Measurements from ENCODE around the gene PRKCQ.
"Not testable (repeated sequence)": the region's sequence is repeated elsewhere in the genome, so short reads cannot be mapped to it uniquely, and the experiment has no call there.

PRKCQ gene

DNA sequence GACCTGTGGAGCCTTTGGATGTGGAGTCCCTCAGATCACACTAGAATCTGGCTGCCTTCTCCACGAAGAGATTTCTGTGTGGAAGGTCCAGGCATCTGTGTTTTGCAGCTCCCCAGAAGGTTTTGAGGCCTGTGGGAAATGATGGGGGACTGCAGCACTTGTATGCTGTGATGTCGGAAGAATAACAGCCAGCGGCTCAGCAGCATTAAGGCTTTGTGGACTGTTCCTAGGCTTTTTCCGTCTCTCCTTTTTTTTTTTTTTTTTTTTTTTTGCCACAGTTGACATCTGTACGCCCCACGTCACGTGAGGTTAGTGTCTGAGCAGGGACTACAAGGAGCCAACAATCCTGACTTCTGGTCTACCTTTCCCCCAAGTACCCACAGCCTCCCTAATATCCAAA lies 196.0 kb downstream of the PRKCQ start:
- DNase-seq (ENCODE audit: low read depth), result no peak

DNA sequence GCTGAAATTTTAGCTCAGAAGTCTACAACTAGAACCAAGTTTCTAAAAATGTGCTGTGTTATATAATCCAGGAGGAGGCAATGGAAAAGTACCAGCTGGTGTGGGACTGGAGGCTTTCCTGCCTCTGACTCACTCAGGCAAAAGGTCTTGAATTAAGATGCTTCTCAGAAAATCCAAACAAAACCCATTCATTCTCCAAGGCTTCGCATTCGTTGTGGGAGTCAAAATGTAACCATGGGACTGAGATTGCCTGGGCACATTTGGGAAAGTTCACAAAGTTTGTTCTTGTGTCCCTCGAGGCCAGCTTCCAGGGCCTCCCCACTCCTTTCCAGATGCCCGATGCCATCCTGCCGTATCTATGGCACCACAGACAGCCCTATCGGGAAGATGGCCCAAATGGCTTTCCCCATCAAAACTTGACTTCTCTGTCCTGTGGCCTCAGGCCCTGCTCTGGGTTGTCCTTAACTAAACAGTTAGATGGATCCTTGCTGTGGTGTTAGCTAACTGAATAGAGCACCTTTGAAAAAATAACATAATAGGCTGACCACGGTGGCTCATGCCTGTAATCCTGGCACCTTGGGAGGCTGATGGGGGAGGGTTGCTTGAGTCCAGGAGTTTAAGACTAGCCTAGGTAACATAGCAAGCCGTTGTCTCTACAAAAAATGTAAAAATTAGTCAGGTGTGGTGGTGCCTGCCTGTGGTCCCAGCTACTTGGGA lies 196.8 kb downstream of the PRKCQ start:
- DNase-seq (ENCODE audit: low read depth), result no peak

DNA sequence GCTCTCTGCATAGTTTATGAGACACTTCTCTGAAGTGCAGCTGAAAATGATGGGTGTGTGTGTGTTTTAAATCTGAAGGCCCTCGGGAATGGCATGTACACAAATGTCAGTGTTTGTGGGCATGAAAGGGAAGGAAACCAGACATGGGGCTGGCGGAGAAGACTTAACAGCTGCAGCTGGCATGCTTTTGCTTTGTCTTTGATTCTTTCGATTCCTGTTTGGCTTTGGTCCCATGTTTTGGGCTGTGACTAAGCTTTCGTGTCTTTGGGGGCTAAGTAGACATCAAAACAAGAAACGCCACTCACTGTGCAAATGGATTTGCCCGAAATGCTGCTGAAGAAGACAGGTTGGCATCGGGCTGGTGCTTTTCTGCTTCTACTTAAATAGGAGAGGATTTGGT lies 198.0 kb downstream of the PRKCQ start:
- no peak for DNase-seq (ENCODE audit: low read depth)

DNA sequence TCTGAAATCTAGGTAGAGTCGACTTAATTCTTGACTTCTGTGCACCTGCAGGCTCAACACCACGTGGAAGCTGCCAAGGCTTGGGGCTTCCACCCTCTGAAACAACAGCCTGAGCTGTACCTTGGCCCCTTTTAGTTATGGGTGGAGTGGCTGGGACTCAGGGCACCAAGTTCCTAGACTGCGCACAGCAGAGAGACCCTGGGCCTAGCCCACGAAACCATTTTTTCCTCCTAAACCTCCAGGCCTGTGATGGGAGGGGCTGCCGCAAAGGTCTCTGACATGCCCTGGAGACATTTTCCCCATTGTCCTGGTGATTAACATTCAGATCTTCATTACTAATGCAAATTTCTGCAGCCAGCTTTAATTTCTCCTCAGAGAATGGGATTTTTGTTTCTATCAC lies 199.6 kb downstream of the PRKCQ start:
- DNase-seq (ENCODE audit: low read depth), result not testable (repeated sequence)

DNA sequence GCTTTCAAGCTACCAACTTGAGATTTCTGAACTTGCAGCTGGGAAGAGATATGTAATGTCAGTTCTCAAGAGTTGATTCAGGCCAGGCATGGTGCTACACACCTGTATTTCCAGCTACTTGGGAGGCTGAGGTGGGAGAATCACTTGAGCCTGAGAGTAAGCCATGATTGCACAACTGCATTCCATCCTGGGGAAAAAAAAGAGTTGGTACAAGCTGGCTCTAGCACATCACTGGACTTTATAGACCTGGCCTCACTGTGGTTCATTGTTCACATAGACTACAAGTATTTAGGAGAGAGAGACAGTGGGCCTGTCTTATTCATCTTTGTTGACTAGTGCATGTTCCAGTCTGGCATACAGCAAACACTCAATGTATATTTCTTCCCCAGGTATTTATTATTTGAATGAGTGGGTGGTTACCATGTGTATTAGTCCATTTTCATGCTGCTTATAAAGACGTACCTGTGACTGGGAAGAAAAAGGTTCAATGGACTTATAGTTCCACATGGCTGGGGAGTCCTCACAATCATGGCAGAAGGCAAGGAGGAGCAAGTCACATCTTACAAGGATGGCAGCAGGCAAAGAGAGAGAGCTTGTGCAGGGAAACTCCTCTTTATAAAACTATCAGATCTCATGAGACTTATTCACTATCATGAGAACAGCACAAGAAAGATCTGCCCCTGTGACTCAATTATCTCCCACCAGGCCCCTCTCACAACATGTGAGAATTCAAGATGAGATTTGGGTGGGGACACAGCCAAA lies 200.9 kb downstream of the PRKCQ start:
- DNase-seq (ENCODE audit: low read depth), result no peak

Data from stimulated activated CD8-positive, alpha-beta memory T cell treated with anti-CD3 and anti-CD28 coated beads, Interleukin-4, amount 100 ng/mL, for 24 hours (primary cell).